H1 (cell line): Measurements from ENCODE around the gene LRG1. TPM values are rescaled to one million over a fixed set of nuclear protein-coding genes. Genes with fewer than 3 reads are reported as not detected.

Source experiments
- CTCF ChIA-PET: fragments of 300-600 bp; sonication (Branson Sonifier 250); formaldehyde crosslinking; loops from one replicate; lab custom pipeline; 2021; ENCODE audit not compliant: partially characterized antibody; lab: Charles Lee
- POLR2A ChIA-PET: fragments of 300-600 bp; sonication (Branson Sonifier 250); formaldehyde crosslinking; loops from one replicate; lab custom pipeline; 2021; ENCODE audit warnings: inconsistent platforms; ENCODE audit not compliant: partially characterized antibody; lab: Charles Lee
- DNase-seq, 2 experiments: peaks; one replicate each; pipeline versions ENCODE4 v3.0.0 to v3.0.0-alpha.2; 2010 to 2022; ENCODE audit warnings: low spot score in 2 of 2, low read depth in 1 of 2, mixed read lengths in 1 of 2
- FAIRE-seq: peaks from 2 replicates; lab custom pipeline; 2011; peaks lifted over from hg19 to GRCh38; lab: Jason Lieb, UNC
- H2AFZ ChIP-seq: 2 replicates; pipeline ENCODE4 v1.8.1; 2012; ENCODE audit warnings: low read length, inconsistent platforms
- H2AK5ac ChIP-seq: 2 replicates; pipeline ENCODE4 v1.6.1; 2013; ENCODE audit warnings: low read depth, low read length
- H2BK120ac ChIP-seq: replicated peaks from 2 replicates; pipeline ENCODE3; 2013; ENCODE audit warnings: low read depth, low read length, inconsistent platforms
- H2BK12ac ChIP-seq: 2 replicates; pipeline ENCODE4 v1.6.1; 2013; ENCODE audit warnings: low read depth, low read length
- H2BK15ac ChIP-seq: 2 replicates; pipeline ENCODE4 v1.6.1; 2013; ENCODE audit warnings: low read length
- H2BK20ac ChIP-seq: 2 replicates; pipeline ENCODE4 v1.6.1; 2013; ENCODE audit warnings: low read length
- H2BK5ac ChIP-seq: 2 replicates; pipeline ENCODE4 v1.6.1; 2013; ENCODE audit warnings: low read depth, low read length
- H3K14ac ChIP-seq: 2 replicates; pipeline ENCODE4 v1.6.1; 2013; ENCODE audit warnings: inconsistent platforms; ENCODE audit not compliant: insufficient read length
- H3K18ac ChIP-seq: 2 replicates; pipeline ENCODE4 v1.6.1; 2013; ENCODE audit warnings: low read length; ENCODE audit errors: extremely low read depth
- H3K23ac ChIP-seq: 2 replicates; pipeline ENCODE4 v1.6.1; 2013; ENCODE audit warnings: inconsistent platforms; ENCODE audit not compliant: insufficient read length
- H3K23me2 ChIP-seq: 2 replicates; pipeline ENCODE4 v1.6.1; 2013; ENCODE audit warnings: low read depth, low read length
- H3K27ac ChIP-seq: 2 replicates; pipeline ENCODE4 v1.6.1; 2011; ENCODE audit warnings: low read depth, low read length, inconsistent platforms
- H3K27me3 ChIP-seq, 4 experiments: replicated peaks in 1 of 4; 1 replicate in 1 of 4; 2 replicates in 3 of 4; pipeline versions ENCODE4 v1.6.1 to v1.8.1; 2011 to 2013; ENCODE audit warnings: low read length in 3 of 4, mild to moderate bottlenecking in 3 of 4, inconsistent platforms in 2 of 4, mixed read lengths in 2 of 4, moderate library complexity in 1 of 4; ENCODE audit not compliant: control insufficient read depth in 3 of 4, insufficient read depth in 3 of 4; ENCODE audit errors: extremely low read depth in 1 of 4
- H3K36me3 ChIP-seq, 4 experiments: 2 replicates each; pipeline versions ENCODE4 v1.6.1 to v1.8.1; 2011 to 2013; ENCODE audit warnings: mild to moderate bottlenecking in 4 of 4, low read length in 3 of 4, moderate library complexity in 2 of 4, control low read depth in 1 of 4, inconsistent platforms in 1 of 4; ENCODE audit not compliant: insufficient read depth in 4 of 4, control insufficient read depth in 2 of 4
- H3K4ac ChIP-seq: replicated peaks from 2 replicates; pipeline ENCODE3; 2013; ENCODE audit warnings: low read length, low read depth, mixed read lengths, inconsistent platforms; ENCODE audit not compliant: insufficient read length
- H3K4me1 ChIP-seq, 4 experiments: replicated peaks in 1 of 4; 1 replicate in 1 of 4; 2 replicates in 3 of 4; pipeline versions ENCODE4 v1.6.1 to v1.8.1; 2011 to 2013; ENCODE audit warnings: low read length in 3 of 4, inconsistent platforms in 2 of 4, mixed read lengths in 1 of 4; ENCODE audit not compliant: insufficient read depth in 4 of 4, control insufficient read depth in 3 of 4
- H3K4me2 ChIP-seq, 2 experiments: 2 replicates each; pipeline versions ENCODE4 v1.6.1 to v1.8.1; 2011 to 2013; ENCODE audit warnings: low read depth in 2 of 2, low read length in 2 of 2, control low read depth in 1 of 2, inconsistent platforms in 1 of 2, mild to moderate bottlenecking in 1 of 2; ENCODE audit not compliant: insufficient read depth in 1 of 2
- H3K4me3 ChIP-seq, 4 experiments: fragments of 200-600, 300-600 bp in 1 of 4; sonication (generic), shearing (Covaris generic), sonication (Bioruptor Twin) in 1 of 4; 2 replicates each; pipeline versions ENCODE4 v1.5.1 to v1.8.1; 2011 to 2016; ENCODE audit warnings: low read length in 4 of 4, low read depth in 3 of 4, control low read depth in 2 of 4, inconsistent platforms in 2 of 4, mild to moderate bottlenecking in 2 of 4, mixed read lengths in 1 of 4, moderate library complexity in 1 of 4; ENCODE audit not compliant: insufficient read depth in 2 of 4; ENCODE audit errors: extremely low read depth in 1 of 4
- H3K56ac ChIP-seq: replicated peaks from 2 replicates; pipeline ENCODE3; 2013; ENCODE audit warnings: low read depth, mild to moderate bottlenecking, mixed read lengths, low read length, inconsistent platforms; ENCODE audit not compliant: insufficient read length
- H3K79me1 ChIP-seq: 2 replicates; pipeline ENCODE4 v1.6.1; 2013; ENCODE audit warnings: low read depth, low read length, control low read depth
- H3K79me2 ChIP-seq, 2 experiments: 2 replicates each; pipeline versions ENCODE4 v1.6.1 to v1.8.1; 2012 to 2013; ENCODE audit warnings: low read length in 2 of 2, mild to moderate bottlenecking in 2 of 2, inconsistent platforms in 1 of 2; ENCODE audit not compliant: insufficient read depth in 2 of 2, control insufficient read depth in 1 of 2
- H3K9ac ChIP-seq, 4 experiments: replicated peaks in 1 of 4; 1 replicate in 1 of 4; 2 replicates in 3 of 4; pipeline versions ENCODE4 v1.6.1 to v1.8.1; 2011 to 2013; ENCODE audit warnings: low read depth in 3 of 4, low read length in 3 of 4, control low read depth in 2 of 4, mild to moderate bottlenecking in 2 of 4, moderate library complexity in 2 of 4, inconsistent platforms in 1 of 4; ENCODE audit errors: extremely low read depth in 1 of 4
- H3K9me3 ChIP-seq, 2 experiments: 2 replicates each; pipeline versions ENCODE4 v1.6.1 to v1.8.1; 2012 to 2013; ENCODE audit warnings: mild to moderate bottlenecking in 2 of 2, moderate library complexity in 2 of 2, control low read depth in 1 of 2, inconsistent platforms in 1 of 2, low read depth in 1 of 2, low read length in 1 of 2, mixed read lengths in 1 of 2; ENCODE audit not compliant: insufficient read depth in 2 of 2
- H4K20me1 ChIP-seq, 2 experiments: replicated peaks in 1 of 2; 2 replicates each; pipeline versions ENCODE3 to v1.8.1; 2011 to 2013; ENCODE audit warnings: inconsistent platforms in 2 of 2, low read length in 2 of 2, mild to moderate bottlenecking in 1 of 2; ENCODE audit not compliant: insufficient read depth in 2 of 2, control insufficient read depth in 1 of 2
- H4K5ac ChIP-seq: 2 replicates; pipeline ENCODE4 v1.6.1; 2013; ENCODE audit warnings: low read length, low read depth, mixed read lengths, inconsistent platforms; ENCODE audit not compliant: insufficient read length
- H4K8ac ChIP-seq: 2 replicates; pipeline ENCODE4 v1.8.0; 2013; ENCODE audit warnings: mild to moderate bottlenecking, moderate library complexity, low read length, inconsistent platforms; ENCODE audit not compliant: insufficient read depth; ENCODE audit errors: extremely low read depth
- H4K91ac ChIP-seq: replicated peaks from 2 replicates; pipeline ENCODE3; 2013; ENCODE audit warnings: low read length, mixed read lengths, inconsistent platforms; ENCODE audit not compliant: insufficient read length
- CREB1 ChIP-seq: IDR thresholded peaks from 2 replicates; pipeline ENCODE4 v1.6.1; 2012; ENCODE audit warnings: inconsistent platforms
- EGR1 ChIP-seq: IDR thresholded peaks from 2 replicates; pipeline ENCODE4 v1.6.1; 2011; ENCODE audit warnings: low read depth, low read length, borderline replicate concordance
- EP300 ChIP-seq, 2 experiments: IDR thresholded peaks; 1 replicate in 1 of 2; 2 replicates in 1 of 2; pipeline ENCODE4 v1.6.1; 2011 to 2012; ENCODE audit warnings: low read depth in 2 of 2, low read length in 2 of 2, mild to moderate bottlenecking in 2 of 2, borderline replicate concordance in 1 of 2, inconsistent platforms in 1 of 2, moderate library complexity in 1 of 2
- KDM1A ChIP-seq: fragments of 200-600, 300-600 bp; sonication (generic); IDR thresholded peaks from 2 replicates; pipeline ENCODE4 v1.7.1; 2016; ENCODE audit warnings: mild to moderate bottlenecking, low read length, borderline replicate concordance
- MAFK ChIP-seq: IDR thresholded peaks from 2 replicates; pipeline ENCODE4 v1.6.1; 2012; ENCODE audit warnings: low read depth, mild to moderate bottlenecking, improper control_type of control experiment, low read length
- SIN3A ChIP-seq, 2 experiments: IDR thresholded peaks in 1 of 2; conservative IDR thresholded peaks in 1 of 2; 2 replicates each; pipeline ENCODE4 v1.6.1; 2011 to 2012; ENCODE audit warnings: low read length in 2 of 2, improper control_type of control experiment in 1 of 2, low read depth in 1 of 2, mild to moderate bottlenecking in 1 of 2
- SP1 ChIP-seq: IDR thresholded peaks from 2 replicates; pipeline ENCODE4 v1.6.1; 2011; ENCODE audit warnings: low read depth, low read length
- SRF ChIP-seq: IDR thresholded peaks from 2 replicates; pipeline ENCODE4 v1.6.1; 2011; ENCODE audit warnings: mild to moderate bottlenecking, low read depth, low read length, moderate library complexity
- ZNF274 ChIP-seq: IDR thresholded peaks from 2 replicates; pipeline ENCODE4 v1.7.0; 2012; ENCODE audit warnings: low read length, borderline replicate concordance; ENCODE audit errors: extremely low read depth
- WGBS, 2 experiments: shearing (Covaris generic) in 1 of 2; methylation state at CpG; one replicate each; pipeline versions ENCODE4 v1.1.6 to v1.1.7; 2013 to 2015; ENCODE audit warnings: low lambda C conversion rate in 2 of 2, mixed read lengths in 2 of 2, inconsistent platforms in 1 of 2, low coverage in 1 of 2, missing lambda C conversion rate in 1 of 2; ENCODE audit not compliant: insufficient replicate concordance in 2 of 2, insufficient coverage in 1 of 2, insufficient read length in 1 of 2; ENCODE audit errors: extremely low coverage in 1 of 2, missing lambda C conversion rate in 1 of 2; 5-methylcytosine and 5-hydroxymethylcytosine counted together
- polyA plus RNA-seq, 7 experiments: library from polyadenylated mRNA; depleted of rRNA in 3 of 7; stranded (reverse) in 5 of 7; unstranded in 2 of 7; fragments of >200 nt in 5 of 7; fragments of 200-250 nt in 2 of 7; gene quantifications; 1 replicate in 5 of 7; 2 replicates in 1 of 7; 4 replicates in 1 of 7; pipeline versions ENCODE4 v1.2.1 to v1.2.3, GENCODE V29; 2011 to 2013; ENCODE audit warnings: missing spikeins in 2 of 7, mixed read lengths in 2 of 7
- total RNA-seq: library from RNA; stranded (reverse); fragmentation: NEBNext Ultra II Directional; extraction: Animal tissue kit (Norgen Biotek cat#: 25700); gene quantifications from 2 replicates; pipeline ENCODE4 v1.2.1, GENCODE V29; 2021

Gene LRG1
- total and polyA plus RNA-seq, 2 of the 8 experiments (the other 6 are each of a cell fraction or from before 2014, with no cell fraction given) = 0.48 to 0.79 TPM

DNA sequence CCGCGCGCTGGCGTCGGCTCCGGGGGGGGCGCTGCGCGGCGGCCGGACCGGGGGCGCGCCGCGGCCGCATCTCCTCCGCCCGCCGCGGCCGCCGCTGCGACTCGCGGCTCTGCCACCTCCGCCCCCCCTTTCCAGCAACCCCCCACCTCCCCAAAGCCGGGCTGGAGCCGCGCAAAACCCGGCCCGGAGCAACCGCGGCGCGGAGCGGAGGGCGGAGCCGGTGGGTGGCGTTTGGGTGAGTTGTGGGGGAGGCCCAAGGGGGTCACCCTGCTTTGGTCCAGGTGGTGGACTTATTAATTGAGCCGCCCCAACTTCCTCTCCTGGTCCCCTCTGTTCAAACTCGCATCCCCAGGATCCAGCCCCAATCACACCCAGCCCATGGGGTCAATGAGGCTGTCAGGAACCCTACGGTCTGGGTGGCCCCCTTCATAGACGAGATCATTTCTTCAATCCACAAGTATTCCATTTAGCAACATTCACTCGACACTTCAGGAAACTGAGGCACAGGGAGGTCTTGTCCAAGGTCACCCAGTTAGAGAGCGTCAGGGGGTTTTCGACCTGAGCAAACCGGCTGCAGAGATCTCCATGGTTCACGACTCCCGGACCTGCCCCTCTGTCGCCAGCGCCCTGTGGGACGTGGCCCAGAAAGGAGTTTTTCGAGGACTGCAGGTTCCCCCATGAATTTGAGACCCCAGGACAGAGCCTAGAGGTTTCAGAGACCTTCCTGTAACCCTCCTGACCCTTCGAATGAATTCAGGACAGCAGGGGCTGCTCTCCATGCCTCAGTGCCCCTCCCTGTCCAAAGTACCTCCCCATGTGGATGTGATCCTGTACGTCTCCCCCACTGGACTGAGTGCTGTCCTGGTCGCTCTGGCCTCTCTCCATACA is 42.1 kb upstream of the LRG1 start:
- TF ChIP-seq SRF = no peak
- peak; percentile 17; the same call in 1 of the 2 replicates for TF ChIP-seq CREB1
- TF ChIP-seq SIN3A (conservative IDR thresholded peaks at IDR 0.05 in 1 of 2, IDR thresholded peaks at IDR 0.05 in 1 of 2; ENCODE audit: low read depth in 1 of 2, low read length in 2 of 2) = no peak
- TF ChIP-seq EGR1 = 0 out of 2 replicates have a peak, but pooled peaks have one; percentile 32
- peak; percentile 23; the same call in 1 of the 2 replicates for TF ChIP-seq KDM1A
- TF ChIP-seq ZNF274 = no peak
- TF ChIP-seq MAFK = no peak
- peak in 1 of 2 experiments; percentile 15; a peak in 1 of 3 replicates for TF ChIP-seq EP300 (IDR thresholded peaks at IDR 0.05; ENCODE audit: borderline replicate concordance in 1 of 2, low read depth in 2 of 2, low read length in 2 of 2)
- peak; percentile 88 for TF ChIP-seq SP1
- Histone ChIP-seq H4K8ac (peak overlapping the region; percentile 54; the same call in 1 of the 2 replicates), H3K18ac (no peak overlapping the region), H3K14ac (no peak overlapping the region), H3K23ac (no peak overlapping the region), H2BK5ac (no peak overlapping the region), H4K5ac (no peak overlapping the region), H3K36me3 (no peaks in the 10 kb centered on the region; a peak in 1 of 8 replicates), H3K9me3 (no peaks in the 10 kb centered on the region), H3K4ac (peak overlapping the region; percentile 91), H3K9ac (no peak overlapping the region), H3K4me3 (peak overlapping the region in 3 of 4 experiments; percentile 1 to 77 (median 46); a peak in 5 of 8 replicates), H3K4me1 (peaks cover 0 to 8% (median 5%) of the 10 kb centered on the region in 4 experiments; a peak in 6 of 7 replicates), H2BK12ac (peak overlapping the region; percentile 94; the same call in 1 of the 2 replicates), H2BK15ac (peak overlapping the region; percentile 92; the same call in 1 of the 2 replicates), H2AFZ (no peak overlapping the region), H3K27ac (no peak overlapping the region), H4K91ac (no peak overlapping the region), H2AK5ac (no peak overlapping the region), H2BK120ac (peak overlapping the region; percentile 72), H3K23me2 (peaks cover 7% of the 10 kb centered on the region), H4K20me1 (peaks cover 5 to 16% of the 10 kb centered on the region in 2 experiments), H3K79me1 (peaks cover 2% of the 10 kb centered on the region; the same call in 1 of the 2 replicates), H2BK20ac (0 out of 2 replicates have a peak overlapping the region, but pooled peaks have one; percentile 90), H3K79me2 (peaks cover 0 to 11% of the 10 kb centered on the region in 2 experiments; a peak in 1 of 4 replicates), H3K27me3 (peaks cover 0 to 12% (median 8%) of the 10 kb centered on the region in 4 experiments; a peak in 4 of 7 replicates), H3K4me2 (peak overlapping the region; percentile 28 to 39), H3K56ac (no peak overlapping the region)
- 28% methylated on average over 30 of the region's 57 CpGs; no CpG with 5 or more reads in 1 of the 2 experiments for WGBS, 2 experiments
- ChIA-PET POLR2A (no interaction called here), CTCF (interaction anchor here (1.4 to 3.6 kb wide), 2 partner anchors 26 to 51 kb away, joined by 4 to 16 read pairs; no protein-coding TSS in a partner anchor)
- FAIRE-seq (no peak), DNase-seq (peak in 1 of 2 experiments; percentile 86)
